B cell (primary cell): ENCODE results near the gene SLC37A1. TPM values are rescaled to one million over a fixed set of nuclear protein-coding genes. Genes with fewer than 3 reads are reported as not detected.

Experiments
- ATAC-seq: fragments of 200-7000 bp; cut with Tn5 transposase; one replicate; pipeline ENCODE4 v1.10.0; 2021; ENCODE audit warnings: low read depth, mild to moderate bottlenecking, moderate number of reproducible peaks, moderate library complexity
- CTCF ChIA-PET: fragments of 350-600 bp; sonication (Branson Sonifier 250); formaldehyde crosslinking; loops from one replicate; lab custom pipeline; 2021; ENCODE audit warnings: antibody characterized with exemption, inconsistent platforms; lab: Charles Lee
- POLR2A ChIA-PET: fragments of 350-600 bp; sonication (Branson Sonifier 250); formaldehyde crosslinking; loops from one replicate; lab custom pipeline; 2021; ENCODE audit warnings: antibody characterized with exemption; lab: Charles Lee
- DNase-seq: peaks from one replicate; pipeline ENCODE4 v3.0.0; 2013
- H2AFZ ChIP-seq: 2 replicates; pipeline ENCODE4 v1.6.1; 2012; ENCODE audit warnings: mild to moderate bottlenecking, low read depth, low read length; ENCODE audit not compliant: insufficient read depth, poor library complexity, severe bottlenecking
- H3K27ac ChIP-seq, 2 donors: 1 replicate in 1 of 2; 2 replicates in 1 of 2; pipeline ENCODE4 v1.5.1; 2012 to 2013; ENCODE audit warnings: low read length in 2 of 2, mild to moderate bottlenecking in 2 of 2, moderate library complexity in 1 of 2
- H3K27me3 ChIP-seq, 4 experiments: fragments of 200-600 bp in 1 of 4; sonication (generic) in 1 of 4; replicated peaks in 1 of 4; 1 replicate in 2 of 4; 2 replicates in 2 of 4; pipeline versions ENCODE4 v1.6.1 to v1.7.0; 2013 to 2016; ENCODE audit warnings: low read length in 3 of 4, mild to moderate bottlenecking in 2 of 4, mixed read lengths in 1 of 4, moderate library complexity in 1 of 4; ENCODE audit not compliant: insufficient read depth in 4 of 4, control insufficient read depth in 3 of 4; ENCODE audit errors: control extremely low read depth in 1 of 4
- H3K36me3 ChIP-seq, 2 experiments: replicated peaks in 1 of 2; 1 replicate in 1 of 2; 2 replicates in 1 of 2; pipeline versions ENCODE4 v1.6.1 to v1.7.1; 2013; ENCODE audit warnings: low read length in 1 of 2; ENCODE audit not compliant: insufficient read depth in 2 of 2, control insufficient read depth in 1 of 2; ENCODE audit errors: control extremely low read depth in 1 of 2, extremely low read depth in 1 of 2
- H3K4me1 ChIP-seq, 2 donors: fragments of 200-600 bp in 1 of 2; sonication (generic) in 1 of 2; 1 replicate in 1 of 2; 2 replicates in 1 of 2; pipeline versions ENCODE4 v1.5.1 to v1.6.1; 2013 to 2017; ENCODE audit warnings: low read length in 2 of 2; ENCODE audit not compliant: control insufficient read depth in 2 of 2, insufficient read depth in 2 of 2
- H3K4me2 ChIP-seq: replicated peaks from 2 replicates; pipeline ENCODE3; 2012; ENCODE audit warnings: mild to moderate bottlenecking, low read depth, low read length; ENCODE audit not compliant: poor library complexity, severe bottlenecking
- H3K4me3 ChIP-seq, 5 experiments: fragments of 200-600 bp in 1 of 5; sonication (generic) in 1 of 5; 1 replicate in 3 of 5; 2 replicates in 2 of 5; pipeline versions ENCODE4 v1.5.1 to v1.7.0; 2011 to 2016; ENCODE audit warnings: low read length in 4 of 5, mild to moderate bottlenecking in 4 of 5, low read depth in 2 of 5, control low read depth in 1 of 5, moderate library complexity in 1 of 5; ENCODE audit not compliant: insufficient read depth in 1 of 5; ENCODE audit errors: control extremely low read depth in 1 of 5, extremely low read depth in 1 of 5
- H3K79me2 ChIP-seq: fragments of 200-600 bp; sonication (generic); one replicate; pipeline ENCODE4 v1.6.0; 2016; ENCODE audit warnings: low read length; ENCODE audit not compliant: control insufficient read depth, insufficient read depth
- H3K9ac ChIP-seq: fragments of 200-600 bp; sonication (generic); 2 replicates; pipeline ENCODE4 v1.6.1; 2017; ENCODE audit warnings: mild to moderate bottlenecking, low read length, moderate library complexity
- H3K9me3 ChIP-seq, 3 donors: one replicate each; pipeline versions ENCODE4 v1.6.1 to v1.7.1; 2013; ENCODE audit warnings: low read length in 2 of 3; ENCODE audit not compliant: control insufficient read depth in 2 of 3, insufficient read depth in 1 of 3; ENCODE audit errors: control extremely low read depth in 1 of 3
- H4K20me1 ChIP-seq: 2 replicates; pipeline ENCODE4 v1.6.0; 2012; ENCODE audit warnings: mild to moderate bottlenecking, low read length; ENCODE audit not compliant: insufficient read depth, control insufficient read depth, poor library complexity, severe bottlenecking
- H3K27ac Mint-ChIP-seq: one replicate; pipeline ENCODE4 v1.8.0; 2021; ENCODE audit warnings: mixed read lengths
- H3K27me3 Mint-ChIP-seq: one replicate; pipeline ENCODE4 v1.8.0; 2021; ENCODE audit warnings: mixed read lengths
- H3K4me1 Mint-ChIP-seq: one replicate; pipeline ENCODE4 v1.8.0; 2021; ENCODE audit warnings: mixed read lengths
- H3K4me3 Mint-ChIP-seq: one replicate; pipeline ENCODE4 v1.8.0; 2021; ENCODE audit warnings: mixed read lengths
- H3K9me3 Mint-ChIP-seq: one replicate; pipeline ENCODE4 v1.8.0; 2022; ENCODE audit warnings: mixed read lengths; ENCODE audit not compliant: insufficient read depth
- EZH2 ChIP-seq: IDR thresholded peaks from 2 replicates; pipeline ENCODE4 v1.6.1; 2012; ENCODE audit warnings: borderline replicate concordance, low read depth, mild to moderate bottlenecking, moderate library complexity, low read length; ENCODE audit not compliant: insufficient read depth, poor library complexity, severe bottlenecking
- WGBS: methylation state at CpG from one replicate; pipeline ENCODE4 v1.1.5; 2013; ENCODE audit warnings: missing lambda C conversion rate; ENCODE audit not compliant: insufficient coverage; 5-methylcytosine and 5-hydroxymethylcytosine counted together
- intact Hi-C: fragments of 100-400 bp; cut with micrococcal nuclease; formaldehyde crosslinking; loops from one replicate; pipeline ENCODE4 v1.10.0; 2022
- polyA plus RNA-seq: library from polyadenylated mRNA; depleted of rRNA; stranded (reverse); fragments of >200 nt; gene quantifications from 2 replicates; pipeline ENCODE4 v1.2.3, GENCODE V29; 2012
- total RNA-seq, 2 donors: library from RNA; stranded (reverse); fragments of 120-200 nt in 1 of 2; gene quantifications; 1 replicate in 1 of 2; 2 replicates in 1 of 2; pipeline versions ENCODE4 v1.2.3 to v1.2.4, GENCODE V29; 2013 to 2022
- TF ChIP-seq, protein P1 (sequence below): fragments of 200-600 bp; IDR thresholded peaks from one replicate; pipeline ENCODE4 v1.8.0; 2022; ENCODE audit warnings: antibody characterized with exemption, mild to moderate bottlenecking

The SLC37A1 gene
- total and polyA plus RNA-seq, 2 donors (not counting 1 experiment from before 2014, with no cell fraction given) = 38.1 to 60.2 TPM

GRCh38 chr21:42471206-42471605, 42.4 kb upstream of the SLC37A1 start:
- WGBS = 100% methylated on average over 8 of the region's 9 CpGs
- H3K4me1 Mint-ChIP-seq = peaks cover 31% of the 10 kb centered on the region
- ChIA-PET POLR2A (no interaction called here), CTCF (no interaction called here)
- ATAC-seq (no peak), DNase-seq (no peak)
- Histone ChIP-seq H3K36me3 (no peaks in the 10 kb centered on the region), H3K79me2 (no peaks in the 10 kb centered on the region), H3K27me3 (peaks cover 0 to 26% (median 1%) of the 10 kb centered on the region in 4 experiments), H3K4me3 (no peak overlapping the region), H3K9me3 (no peaks in the 10 kb centered on the region), H4K20me1 (no peaks in the 10 kb centered on the region), H3K27ac (no peak overlapping the region), H3K4me2 (no peak overlapping the region), H3K9ac (no peak overlapping the region), H2AFZ (no peak overlapping the region), H3K4me1 (peaks cover 11 to 55% of the 10 kb centered on the region in 2 donors)
- TF ChIP-seq, protein P1, sequence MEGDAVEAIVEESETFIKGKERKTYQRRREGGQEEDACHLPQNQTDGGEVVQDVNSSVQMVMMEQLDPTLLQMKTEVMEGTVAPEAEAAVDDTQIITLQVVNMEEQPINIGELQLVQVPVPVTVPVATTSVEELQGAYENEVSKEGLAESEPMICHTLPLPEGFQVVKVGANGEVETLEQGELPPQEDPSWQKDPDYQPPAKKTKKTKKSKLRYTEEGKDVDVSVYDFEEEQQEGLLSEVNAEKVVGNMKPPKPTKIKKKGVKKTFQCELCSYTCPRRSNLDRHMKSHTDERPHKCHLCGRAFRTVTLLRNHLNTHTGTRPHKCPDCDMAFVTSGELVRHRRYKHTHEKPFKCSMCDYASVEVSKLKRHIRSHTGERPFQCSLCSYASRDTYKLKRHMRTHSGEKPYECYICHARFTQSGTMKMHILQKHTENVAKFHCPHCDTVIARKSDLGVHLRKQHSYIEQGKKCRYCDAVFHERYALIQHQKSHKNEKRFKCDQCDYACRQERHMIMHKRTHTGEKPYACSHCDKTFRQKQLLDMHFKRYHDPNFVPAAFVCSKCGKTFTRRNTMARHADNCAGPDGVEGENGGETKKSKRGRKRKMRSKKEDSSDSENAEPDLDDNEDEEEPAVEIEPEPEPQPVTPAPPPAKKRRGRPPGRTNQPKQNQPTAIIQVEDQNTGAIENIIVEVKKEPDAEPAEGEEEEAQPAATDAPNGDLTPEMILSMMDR = no peak
- TF ChIP-seq EZH2 = no peak
- H3K27me3 Mint-ChIP-seq = peaks cover 22% of the 10 kb centered on the region
- H3K9me3 Mint-ChIP-seq = no peaks in the 10 kb centered on the region
- intact Hi-C loops = no loop called here
- no peak overlapping the region for H3K27ac Mint-ChIP-seq
- H3K4me3 Mint-ChIP-seq = no peak overlapping the region

- Histone ChIP-seq H3K27me3 (peaks cover 0 to 25% (median 1%) of the 10 kb centered on the region in 4 experiments), H3K79me2 (no peaks in the 10 kb centered on the region), H3K9me3 (no peaks in the 10 kb centered on the region), H3K4me1 (peaks cover 11 to 56% of the 10 kb centered on the region in 2 donors), H3K9ac (no peak overlapping the region), H3K27ac (no peak overlapping the region), H4K20me1 (no peaks in the 10 kb centered on the region), H2AFZ (no peak overlapping the region), H3K4me2 (no peak overlapping the region), H3K36me3 (no peaks in the 10 kb centered on the region), H3K4me3 (no peak overlapping the region)
- peaks cover 22% of the 10 kb centered on the region for H3K27me3 Mint-ChIP-seq
- WGBS = 72% methylated on average over 6 of the region's 13 CpGs
- no peak for TF ChIP-seq EZH2
- TF ChIP-seq, protein P1 = no peak
- H3K27ac Mint-ChIP-seq = no peak overlapping the region
- H3K4me1 Mint-ChIP-seq = peaks cover 29% of the 10 kb centered on the region
- no peaks in the 10 kb centered on the region for H3K9me3 Mint-ChIP-seq
- ChIA-PET POLR2A (no interaction called here), CTCF (no interaction called here)
- no peak overlapping the region for H3K4me3 Mint-ChIP-seq
- DNase-seq = no peak
- intact Hi-C loops = no loop called here
- no peak for ATAC-seq
These were observed 41.8 kb upstream of the SLC37A1 start for GRCh38 chr21:42471716-42472330.
